GM21360 (cell line): ENCODE data around the gene RAB6A.

Source experiments
- ATAC-seq: cut with Tn5 transposase; IDR thresholded peaks from one replicate; pipeline ENCODE4 v1.9.1; 2021; ENCODE audit warnings: mild to moderate bottlenecking, moderate library complexity; ENCODE audit not compliant: unreplicated experiment

The RAB6A gene

DNA sequence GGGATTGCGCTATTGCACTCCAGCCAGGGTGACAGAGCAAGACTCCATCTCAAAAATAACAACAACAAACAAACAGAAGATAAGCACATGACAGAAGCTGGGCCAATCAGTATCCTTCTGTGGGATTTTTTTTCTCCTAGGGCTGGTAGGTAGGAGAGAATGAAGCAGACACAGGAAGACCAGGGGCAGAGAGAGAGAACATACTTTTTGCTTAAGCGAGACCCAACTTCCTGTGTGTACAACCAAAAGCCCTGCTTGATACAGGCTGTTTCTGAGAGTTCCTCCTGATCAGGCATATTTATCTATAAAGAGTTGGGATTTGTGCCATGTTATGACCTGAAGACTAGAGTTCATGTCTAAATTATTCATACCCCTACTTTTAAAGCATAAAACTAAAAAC, 126.9 kb downstream of the RAB6A start:
- ATAC-seq, result no peak

DNA sequence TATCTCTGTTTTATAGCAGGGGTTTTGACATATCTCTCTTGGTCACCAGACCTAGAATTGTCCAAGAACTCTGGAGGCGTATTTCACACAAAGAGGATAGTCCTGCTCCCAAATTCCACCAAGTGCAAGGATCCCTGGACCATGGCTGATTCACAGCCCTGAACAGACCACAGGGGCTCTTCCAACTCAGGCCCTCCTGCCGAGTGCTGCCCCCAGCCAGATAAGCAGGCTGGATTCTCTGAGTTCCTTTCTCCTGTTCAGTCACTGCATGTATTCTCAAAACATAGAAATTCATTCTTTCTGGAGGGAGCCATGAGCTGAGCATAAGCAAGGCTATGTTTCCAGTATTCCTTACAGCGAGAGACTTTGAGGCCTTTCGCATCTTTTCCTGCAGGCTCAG, 127.9 kb downstream of the RAB6A start:
- ATAC-seq, result no peak

- ATAC-seq, result no peak
Measured at GRCh38 chr11:73629907-73630306, 131.0 kb downstream of the RAB6A start.

DNA sequence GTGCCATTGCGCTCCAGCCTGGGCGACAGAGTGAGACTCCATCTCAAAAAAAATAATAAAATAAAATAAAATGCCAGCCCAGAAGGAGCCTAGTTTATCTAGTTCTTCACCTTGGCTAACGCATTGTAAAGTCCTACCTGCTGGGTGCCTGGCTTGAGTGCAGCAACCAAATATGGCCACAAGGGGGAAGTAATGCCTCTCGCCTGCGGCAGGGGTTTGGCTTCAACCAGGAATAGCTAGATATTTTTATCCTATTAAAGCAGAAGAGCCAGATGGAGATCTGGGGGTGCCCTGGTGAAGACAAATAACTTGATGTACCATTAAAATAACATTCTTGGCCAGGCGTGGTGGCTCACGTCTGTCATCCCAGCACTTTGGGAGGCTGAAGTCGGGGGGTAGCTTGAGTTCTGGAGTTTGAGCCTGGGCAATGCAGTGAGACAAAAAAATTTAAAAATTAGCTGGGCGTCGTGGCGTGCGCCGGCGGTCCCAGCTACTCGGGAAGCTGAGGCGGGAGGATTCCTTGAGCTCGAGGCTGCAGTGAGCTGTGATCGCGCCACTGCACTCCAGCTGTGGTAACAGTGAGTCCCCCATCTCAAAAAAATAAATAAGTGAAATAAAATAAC, 135.1 kb downstream of the RAB6A start:
- no peak for ATAC-seq
